Ammon's horn (tissue), 1 donor: ENCODE results near the gene HOXC6.

Experiments used
- DNase-seq: peaks from one replicate; pipeline ENCODE4 v3.0.0-alpha.2; 2016; ENCODE audit warnings: low spot score

Gene HOXC6

GRCh38 chr12:54028314-54029201 lies at the start of gene HOXC6:
Gene HOXC6, plus strand, starts transcription at chr12:54028440. Its CDS starts 82 bp downstream, at chr12:54028522.
- DNase-seq = no peak

- DNase-seq = no peak
Observed at GRCh38 chr12:53978477-53979356, 49.5 kb upstream of the HOXC6 start.

GRCh38 chr12:53980104-53980801 lies 48.0 kb upstream of the HOXC6 start:
- DNase-seq = no peak

GRCh38 chr12:53980802-53981496 lies 47.3 kb upstream of the HOXC6 start:
- no peak for DNase-seq

- no peak for DNase-seq
Observed at GRCh38 chr12:53981634-53982565, 46.3 kb upstream of the HOXC6 start.

- no peak for DNase-seq
Observed at GRCh38 chr12:53982648-53983567, 45.3 kb upstream of the HOXC6 start.

GRCh38 chr12:53983568-53983949 lies 44.7 kb upstream of the HOXC6 start:
- DNase-seq = no peak

- no peak for DNase-seq
Observed at GRCh38 chr12:53983950-53984572, 44.2 kb upstream of the HOXC6 start.

- DNase-seq = peak; percentile 61
Observed at GRCh38 chr12:53984901-53985691, 43.1 kb upstream of the HOXC6 start, which contains the start of gene HOXC10. Gene HOXC10, plus strand, starts transcription at chr12:53985146. Its CDS starts 114 bp downstream, at chr12:53985260.

- no peak for DNase-seq
Observed at GRCh38 chr12:53985692-53985993, 42.6 kb upstream of the HOXC6 start.

- no peak for DNase-seq
Observed at GRCh38 chr12:53985994-53986685, 42.1 kb upstream of the HOXC6 start.

GRCh38 chr12:53986686-53987483 lies 41.4 kb upstream of the HOXC6 start:
- DNase-seq = no peak

GRCh38 chr12:53987787-53988230 lies 40.4 kb upstream of the HOXC6 start:
- no peak for DNase-seq

GRCh38 chr12:53988541-53989226 lies 39.6 kb upstream of the HOXC6 start:
- DNase-seq = no peak

- peak; percentile 34 for DNase-seq
Observed at GRCh38 chr12:53989227-53990113, 38.8 kb upstream of the HOXC6 start.
